ENCODE measurements around the gene BPIFB6. TPM values are rescaled to one million over a fixed set of nuclear protein-coding genes. Genes with fewer than 3 reads are reported as not detected.
A peak's percentile ranks its signal among the peaks of the same experiment; 100 is the strongest.

The BPIFB6 gene
- total RNA-seq, 1 experiment from 2014 or later: not detected

DNA sequence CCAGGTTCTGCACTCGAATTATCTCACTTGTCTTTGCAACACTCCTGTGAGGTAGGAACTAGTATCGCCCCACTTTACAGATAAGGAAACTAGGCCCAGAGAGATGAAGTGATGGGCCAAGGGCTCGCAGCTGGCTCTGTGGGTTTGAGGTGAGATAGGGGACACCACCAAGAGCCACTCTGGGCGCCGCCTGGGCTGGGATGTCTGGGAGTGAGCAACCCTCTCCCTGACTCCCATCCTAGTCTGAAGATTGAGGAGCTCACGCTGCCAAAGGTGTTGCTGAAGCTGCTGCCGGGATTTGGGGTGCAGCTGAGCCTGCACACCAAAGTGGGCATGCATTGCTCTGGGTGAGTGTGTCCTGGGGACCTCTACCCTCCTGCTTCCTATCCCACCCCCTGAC, 27.7 kb downstream of the BPIFB6 start:
- Mint-ChIP-seq H3K9me3 (no peaks in the 10 kb centered on the region), H3K4me3 (no peak overlapping the region), H3K36me3 (no peaks in the 10 kb centered on the region), H3K27ac (no peak overlapping the region), H3K27me3 (ENCODE audit: low read depth) (no peaks in the 10 kb centered on the region; the same call in 1 of the 2 replicates), H3K4me1 (no peaks in the 10 kb centered on the region)
- DNase-seq (ENCODE audit: low spot score) (no peak), ATAC-seq (no peak)
- CTCF ChIA-PET: interaction anchor here (1.0 to 1.4 kb wide), 2 partner anchors 37 to 64 kb away, joined by 4 to 5 read pairs; no protein-coding TSS in a partner anchor
- no peak for TF ChIP-seq ZNF219 (CRISPR knock-in tag; IDR thresholded peaks at IDR 0.05; ENCODE audit: borderline replicate concordance)
- no peak for TF ChIP-seq ETV6 (CRISPR knock-in tag; IDR thresholded peaks at IDR 0.05)
- TF ChIP-seq, protein P1, sequence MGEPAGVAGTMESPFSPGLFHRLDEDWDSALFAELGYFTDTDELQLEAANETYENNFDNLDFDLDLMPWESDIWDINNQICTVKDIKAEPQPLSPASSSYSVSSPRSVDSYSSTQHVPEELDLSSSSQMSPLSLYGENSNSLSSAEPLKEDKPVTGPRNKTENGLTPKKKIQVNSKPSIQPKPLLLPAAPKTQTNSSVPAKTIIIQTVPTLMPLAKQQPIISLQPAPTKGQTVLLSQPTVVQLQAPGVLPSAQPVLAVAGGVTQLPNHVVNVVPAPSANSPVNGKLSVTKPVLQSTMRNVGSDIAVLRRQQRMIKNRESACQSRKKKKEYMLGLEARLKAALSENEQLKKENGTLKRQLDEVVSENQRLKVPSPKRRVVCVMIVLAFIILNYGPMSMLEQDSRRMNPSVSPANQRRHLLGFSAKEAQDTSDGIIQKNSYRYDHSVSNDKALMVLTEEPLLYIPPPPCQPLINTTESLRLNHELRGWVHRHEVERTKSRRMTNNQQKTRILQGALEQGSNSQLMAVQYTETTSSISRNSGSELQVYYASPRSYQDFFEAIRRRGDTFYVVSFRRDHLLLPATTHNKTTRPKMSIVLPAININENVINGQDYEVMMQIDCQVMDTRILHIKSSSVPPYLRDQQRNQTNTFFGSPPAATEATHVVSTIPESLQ (CRISPR knock-in tag; IDR thresholded peaks at IDR 0.05): no peak
- TF ChIP-seq FOXJ3 (CRISPR knock-in tag; IDR thresholded peaks at IDR 0.05; ENCODE audit: borderline replicate concordance): no peak
- TF ChIP-seq FOXK1 (CRISPR knock-in tag; IDR thresholded peaks at IDR 0.05): no peak
- TF ChIP-seq, protein P2, sequence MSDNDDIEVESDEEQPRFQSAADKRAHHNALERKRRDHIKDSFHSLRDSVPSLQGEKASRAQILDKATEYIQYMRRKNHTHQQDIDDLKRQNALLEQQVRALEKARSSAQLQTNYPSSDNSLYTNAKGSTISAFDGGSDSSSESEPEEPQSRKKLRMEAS (CRISPR knock-in tag; IDR thresholded peaks at IDR 0.05): no peak
- POLR2A ChIA-PET: no interaction called here

DNA sequence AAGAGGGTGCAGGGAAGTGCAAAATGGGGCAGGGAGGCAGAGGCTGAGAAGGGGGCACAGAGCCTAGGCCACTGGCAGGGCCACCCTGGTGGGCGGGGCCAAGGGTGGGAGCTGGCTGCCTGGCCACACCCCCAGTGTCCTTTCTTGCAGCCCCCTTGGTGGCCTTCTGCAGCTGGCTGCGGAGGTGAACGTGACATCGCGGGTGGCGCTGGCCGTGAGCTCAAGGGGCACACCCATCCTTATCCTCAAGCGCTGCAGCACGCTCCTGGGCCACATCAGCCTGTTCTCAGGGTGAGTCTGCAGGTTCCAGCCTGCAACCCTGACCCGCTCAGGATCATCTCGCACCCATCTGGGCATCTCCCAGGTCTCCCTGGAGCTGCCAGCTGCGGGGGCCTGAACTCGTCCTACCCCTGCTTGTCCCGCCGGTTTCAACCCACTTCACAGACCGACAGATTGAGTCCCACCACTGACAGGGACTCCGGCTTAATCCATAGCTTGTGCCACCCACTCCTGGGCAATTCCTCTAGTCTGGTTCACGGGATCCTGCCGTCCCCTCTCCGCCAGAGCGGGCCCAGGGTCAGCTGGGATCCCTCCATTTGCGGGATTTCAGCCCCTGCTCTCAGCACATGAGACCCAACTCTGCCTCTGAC, 28.4 kb downstream of the BPIFB6 start:
- POLR2A ChIA-PET: no interaction called here

DNA sequence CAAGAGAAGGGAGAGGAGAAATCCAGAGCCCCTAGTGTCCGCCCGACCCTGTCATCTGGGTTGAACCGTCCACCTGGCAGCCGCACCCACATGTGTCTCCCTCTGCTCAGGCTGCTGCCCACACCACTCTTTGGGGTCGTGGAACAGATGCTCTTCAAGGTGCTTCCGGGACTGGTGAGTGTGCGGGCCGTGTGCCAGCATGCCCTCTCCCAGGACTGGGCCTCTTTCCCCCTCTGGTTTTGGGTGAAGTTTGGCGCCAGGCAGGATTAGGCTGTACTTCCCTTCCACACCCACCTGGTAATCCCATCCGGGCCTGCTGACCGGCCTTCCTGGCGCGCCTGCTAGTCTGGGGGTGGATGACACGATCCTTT, 30.2 kb downstream of the BPIFB6 start:
- no peaks in the 10 kb centered on the region for H3K27me3 Mint-ChIP-seq (ENCODE audit: low read depth)
- no peak overlapping the region for H3K4me3 Mint-ChIP-seq
- H3K9me3 Mint-ChIP-seq: no peaks in the 10 kb centered on the region
- DNase-seq (ENCODE audit: low spot score) (no peak), ATAC-seq (no peak)
- no peaks in the 10 kb centered on the region for H3K4me1 Mint-ChIP-seq
- H3K27ac Mint-ChIP-seq: no peak overlapping the region
- ChIA-PET CTCF (interaction anchor here (1.1 kb wide), 1 partner anchor 34 kb away, joined by 3 read pairs; no protein-coding TSS in a partner anchor), POLR2A (no interaction called here)
- H3K36me3 Mint-ChIP-seq: no peaks in the 10 kb centered on the region
- TF ChIP-seq NR1H2 (CRISPR knock-in tag; IDR thresholded peaks at IDR 0.05) (no peak), SMAD3 (CRISPR knock-in tag; IDR thresholded peaks at IDR 0.05; ENCODE audit: borderline replicate concordance) (no peak), GTF2I (CRISPR knock-in tag; conservative IDR thresholded peaks at IDR 0.05) (no peak), ZNF121 (CRISPR knock-in tag; IDR thresholded peaks at IDR 0.05) (no peak), ZNF232 (CRISPR knock-in tag; IDR thresholded peaks at IDR 0.05) (no peak), ZNF317 (CRISPR knock-in tag; IDR thresholded peaks at IDR 0.05; ENCODE audit: borderline replicate concordance, low read depth) (no peak), NR2C2 (CRISPR knock-in tag; IDR thresholded peaks at IDR 0.05) (no peak)
- TF ChIP-seq, protein P3, sequence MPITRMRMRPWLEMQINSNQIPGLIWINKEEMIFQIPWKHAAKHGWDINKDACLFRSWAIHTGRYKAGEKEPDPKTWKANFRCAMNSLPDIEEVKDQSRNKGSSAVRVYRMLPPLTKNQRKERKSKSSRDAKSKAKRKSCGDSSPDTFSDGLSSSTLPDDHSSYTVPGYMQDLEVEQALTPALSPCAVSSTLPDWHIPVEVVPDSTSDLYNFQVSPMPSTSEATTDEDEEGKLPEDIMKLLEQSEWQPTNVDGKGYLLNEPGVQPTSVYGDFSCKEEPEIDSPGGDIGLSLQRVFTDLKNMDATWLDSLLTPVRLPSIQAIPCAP (CRISPR knock-in tag; IDR thresholded peaks at IDR 0.05): no peak
- TF ChIP-seq, protein P4, sequence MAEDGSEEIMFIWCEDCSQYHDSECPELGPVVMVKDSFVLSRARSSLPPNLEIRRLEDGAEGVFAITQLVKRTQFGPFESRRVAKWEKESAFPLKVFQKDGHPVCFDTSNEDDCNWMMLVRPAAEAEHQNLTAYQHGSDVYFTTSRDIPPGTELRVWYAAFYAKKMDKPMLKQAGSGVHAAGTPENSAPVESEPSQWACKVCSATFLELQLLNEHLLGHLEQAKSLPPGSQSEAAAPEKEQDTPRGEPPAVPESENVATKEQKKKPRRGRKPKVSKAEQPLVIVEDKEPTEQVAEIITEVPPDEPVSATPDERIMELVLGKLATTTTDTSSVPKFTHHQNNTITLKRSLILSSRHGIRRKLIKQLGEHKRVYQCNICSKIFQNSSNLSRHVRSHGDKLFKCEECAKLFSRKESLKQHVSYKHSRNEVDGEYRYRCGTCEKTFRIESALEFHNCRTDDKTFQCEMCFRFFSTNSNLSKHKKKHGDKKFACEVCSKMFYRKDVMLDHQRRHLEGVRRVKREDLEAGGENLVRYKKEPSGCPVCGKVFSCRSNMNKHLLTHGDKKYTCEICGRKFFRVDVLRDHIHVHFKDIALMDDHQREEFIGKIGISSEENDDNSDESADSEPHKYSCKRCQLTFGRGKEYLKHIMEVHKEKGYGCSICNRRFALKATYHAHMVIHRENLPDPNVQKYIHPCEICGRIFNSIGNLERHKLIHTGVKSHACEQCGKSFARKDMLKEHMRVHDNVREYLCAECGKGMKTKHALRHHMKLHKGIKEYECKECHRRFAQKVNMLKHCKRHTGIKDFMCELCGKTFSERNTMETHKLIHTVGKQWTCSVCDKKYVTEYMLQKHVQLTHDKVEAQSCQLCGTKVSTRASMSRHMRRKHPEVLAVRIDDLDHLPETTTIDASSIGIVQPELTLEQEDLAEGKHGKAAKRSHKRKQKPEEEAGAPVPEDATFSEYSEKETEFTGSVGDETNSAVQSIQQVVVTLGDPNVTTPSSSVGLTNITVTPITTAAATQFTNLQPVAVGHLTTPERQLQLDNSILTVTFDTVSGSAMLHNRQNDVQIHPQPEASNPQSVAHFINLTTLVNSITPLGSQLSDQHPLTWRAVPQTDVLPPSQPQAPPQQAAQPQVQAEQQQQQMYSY (CRISPR knock-in tag; IDR thresholded peaks at IDR 0.05): no peak
- TF ChIP-seq, protein P5, sequence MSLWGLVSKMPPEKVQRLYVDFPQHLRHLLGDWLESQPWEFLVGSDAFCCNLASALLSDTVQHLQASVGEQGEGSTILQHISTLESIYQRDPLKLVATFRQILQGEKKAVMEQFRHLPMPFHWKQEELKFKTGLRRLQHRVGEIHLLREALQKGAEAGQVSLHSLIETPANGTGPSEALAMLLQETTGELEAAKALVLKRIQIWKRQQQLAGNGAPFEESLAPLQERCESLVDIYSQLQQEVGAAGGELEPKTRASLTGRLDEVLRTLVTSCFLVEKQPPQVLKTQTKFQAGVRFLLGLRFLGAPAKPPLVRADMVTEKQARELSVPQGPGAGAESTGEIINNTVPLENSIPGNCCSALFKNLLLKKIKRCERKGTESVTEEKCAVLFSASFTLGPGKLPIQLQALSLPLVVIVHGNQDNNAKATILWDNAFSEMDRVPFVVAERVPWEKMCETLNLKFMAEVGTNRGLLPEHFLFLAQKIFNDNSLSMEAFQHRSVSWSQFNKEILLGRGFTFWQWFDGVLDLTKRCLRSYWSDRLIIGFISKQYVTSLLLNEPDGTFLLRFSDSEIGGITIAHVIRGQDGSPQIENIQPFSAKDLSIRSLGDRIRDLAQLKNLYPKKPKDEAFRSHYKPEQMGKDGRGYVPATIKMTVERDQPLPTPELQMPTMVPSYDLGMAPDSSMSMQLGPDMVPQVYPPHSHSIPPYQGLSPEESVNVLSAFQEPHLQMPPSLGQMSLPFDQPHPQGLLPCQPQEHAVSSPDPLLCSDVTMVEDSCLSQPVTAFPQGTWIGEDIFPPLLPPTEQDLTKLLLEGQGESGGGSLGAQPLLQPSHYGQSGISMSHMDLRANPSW (CRISPR knock-in tag; conservative IDR thresholded peaks at IDR 0.05; ENCODE audit: low read depth): no peak

More for the DNA sequence above, 28.4 kb downstream of the BPIFB6 start:
- Mint-ChIP-seq H3K27me3 (ENCODE audit: low read depth) (no peaks in the 10 kb centered on the region), H3K4me3 (no peak overlapping the region), H3K27ac (no peak overlapping the region), H3K4me1 (no peaks in the 10 kb centered on the region), H3K36me3 (no peaks in the 10 kb centered on the region), H3K9me3 (no peaks in the 10 kb centered on the region)
- DNase-seq (ENCODE audit: low spot score) (no peak), ATAC-seq (peak; percentile 33; the same call in 1 of the 2 replicates)
- TF ChIP-seq KAT7 (CRISPR knock-in tag; IDR thresholded peaks at IDR 0.05; ENCODE audit: borderline replicate concordance): no peak
- no peak for TF ChIP-seq FOXP1 (CRISPR knock-in tag; IDR thresholded peaks at IDR 0.05; ENCODE audit: borderline replicate concordance)
- no peak for TF ChIP-seq NR3C1 (CRISPR knock-in tag; conservative IDR thresholded peaks at IDR 0.05; ENCODE audit: low read depth)
- TF ChIP-seq, protein P6, sequence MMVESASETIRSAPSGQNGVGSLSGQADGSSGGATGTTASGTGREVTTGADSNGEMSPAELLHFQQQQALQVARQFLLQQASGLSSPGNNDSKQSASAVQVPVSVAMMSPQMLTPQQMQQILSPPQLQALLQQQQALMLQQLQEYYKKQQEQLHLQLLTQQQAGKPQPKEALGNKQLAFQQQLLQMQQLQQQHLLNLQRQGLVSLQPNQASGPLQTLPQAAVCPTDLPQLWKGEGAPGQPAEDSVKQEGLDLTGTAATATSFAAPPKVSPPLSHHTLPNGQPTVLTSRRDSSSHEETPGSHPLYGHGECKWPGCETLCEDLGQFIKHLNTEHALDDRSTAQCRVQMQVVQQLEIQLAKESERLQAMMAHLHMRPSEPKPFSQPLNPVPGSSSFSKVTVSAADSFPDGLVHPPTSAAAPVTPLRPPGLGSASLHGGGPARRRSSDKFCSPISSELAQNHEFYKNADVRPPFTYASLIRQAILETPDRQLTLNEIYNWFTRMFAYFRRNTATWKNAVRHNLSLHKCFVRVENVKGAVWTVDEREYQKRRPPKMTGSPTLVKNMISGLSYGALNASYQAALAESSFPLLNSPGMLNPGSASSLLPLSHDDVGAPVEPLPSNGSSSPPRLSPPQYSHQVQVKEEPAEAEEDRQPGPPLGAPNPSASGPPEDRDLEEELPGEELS (CRISPR knock-in tag; IDR thresholded peaks at IDR 0.05): no peak
- TF ChIP-seq NFYB (CRISPR knock-in tag; conservative IDR thresholded peaks at IDR 0.05; ENCODE audit: low read depth): no peak
- CTCF ChIA-PET: interaction anchor here (0.6 to 1.4 kb wide), 3 partner anchors 36 to 99 kb away, joined by 3 to 5 read pairs (median 3); no protein-coding TSS in a partner anchor
